ENCODE measurements around the gene GDF9.
A peak's percentile ranks its signal among the peaks of the same experiment; 100 is the strongest.

Gene GDF9

GRCh38 chr5:132815454-132815853, 50.8 kb downstream of the GDF9 start:
- DNase-seq, result no peak

- DNase-seq, result no peak
Measured at GRCh38 chr5:132814503-132815294, 51.6 kb downstream of the GDF9 start.

GRCh38 chr5:132813599-132814502, 52.4 kb downstream of the GDF9 start:
- DNase-seq, result peak; percentile 9

GRCh38 chr5:132812781-132813598, 53.3 kb downstream of the GDF9 start, which contains the start of gene SOWAHA:
Gene SOWAHA, plus strand, starts transcription at chr5:132813302. Its CDS starts 320 bp downstream, at chr5:132813622.
- DNase-seq, result peak; percentile 36

GRCh38 chr5:132812123-132812765, 54.0 kb downstream of the GDF9 start:
- DNase-seq, result no peak

Data from NCI-H2029 (cell line).